Measurements from ENCODE around the gene SRC. TPM values are rescaled to one million over a fixed set of nuclear protein-coding genes. Genes with fewer than 3 reads are reported as not detected.

The SRC gene
- polyA plus RNA-seq, 1 of the 3 experiments (the other 2 are of a cell fraction), result 23.8 TPM

GRCh38 chr20:37314617-37315016 is 31.3 kb upstream of the SRC start:
- H3K27me3 ChIP-seq (ENCODE audit: insufficient read depth), result no peaks in the 10 kb centered on the region
- 62% methylated on average over 4 of the region's 7 CpGs for WGBS (ENCODE audit: low lambda C conversion rate)
- ChIA-PET CTCF (interaction anchor here (0.7 to 5.2 kb wide), 11 partner anchors 12 to 118 kb away, joined by 3 to 21 read pairs (median 3); no protein-coding TSS in a partner anchor), POLR2A (interaction anchor here (0.9 to 1.0 kb wide), 3 partner anchors 15 to 32 kb away, joined by 3 to 5 read pairs (median 4); partner anchors contain the start of gene MANBAL)
- DNase-seq, result peak; percentile 78
- H3K4me3 ChIP-seq (ENCODE audit: low read depth in 2 of 2, low read length in 1 of 2), result no peak overlapping the region
- TF ChIP-seq FOSL2 (IDR thresholded peaks at IDR 0.05; ENCODE audit: borderline replicate concordance, low read depth), result no peak
- peak; percentile 80; the same call in 1 of the 2 replicates for TF ChIP-seq RCOR1 (IDR thresholded peaks at IDR 0.05; ENCODE audit: low read length)
- TF ChIP-seq FOXM1 (IDR thresholded peaks at IDR 0.05; ENCODE audit: low read depth), result no peak
- TF ChIP-seq YY1 (IDR thresholded peaks at IDR 0.05; ENCODE audit: low read depth), result no peak
- 0 out of 2 replicates have a peak, but pooled peaks have one; percentile 7 for TF ChIP-seq RAD21 (IDR thresholded peaks at IDR 0.05; ENCODE audit: low read length)
- TF ChIP-seq TCF12 (IDR thresholded peaks at IDR 0.05), result 0 out of 2 replicates have a peak, but pooled peaks have one; percentile 24
- TF ChIP-seq PBX3 (IDR thresholded peaks at IDR 0.05), result no peak
- no peak for TF ChIP-seq MEF2A (IDR thresholded peaks at IDR 0.05; ENCODE audit: borderline replicate concordance, low read depth)
- no peak for TF ChIP-seq GABPA (IDR thresholded peaks at IDR 0.05; ENCODE audit: low read depth)
- TF ChIP-seq USF2 (IDR thresholded peaks at IDR 0.05; ENCODE audit: borderline replicate concordance, low read depth, low read length), result no peak
- TF ChIP-seq MXI1 (IDR thresholded peaks at IDR 0.05; ENCODE audit: low read depth, low read length), result peak; percentile 3; the same call in 1 of the 2 replicates
- peak in 1 of 2 experiments; percentile 93; a peak in 2 of 4 replicates for TF ChIP-seq EP300 (IDR thresholded peaks at IDR 0.05; ENCODE audit: borderline replicate concordance in 1 of 2, low read depth in 1 of 2, low read length in 1 of 2)
- no peak for TF ChIP-seq EZH2phosphoT487 (IDR thresholded peaks at IDR 0.05; ENCODE audit: borderline replicate concordance, low read depth)
- no peak for TF ChIP-seq TEAD4 (IDR thresholded peaks at IDR 0.05; ENCODE audit: borderline replicate concordance, insufficient read depth)
- no peak for TF ChIP-seq RFX5 (IDR thresholded peaks at IDR 0.05; ENCODE audit: low read length)
- peak; percentile 84 for TF ChIP-seq FOXJ3 (CRISPR knock-in tag; IDR thresholded peaks at IDR 0.05)
- TF ChIP-seq GATA2 (CRISPR knock-in tag; IDR thresholded peaks at IDR 0.05), result peak; percentile 98
- TF ChIP-seq RXRA (IDR thresholded peaks at IDR 0.05; ENCODE audit: borderline replicate concordance, low read depth), result no peak
- no peak for TF ChIP-seq NRF1 (IDR thresholded peaks at IDR 0.05; ENCODE audit: low read depth, low read length)
- TF ChIP-seq NFIC (IDR thresholded peaks at IDR 0.05; ENCODE audit: borderline replicate concordance), result no peak
- TF ChIP-seq CHD2 (IDR thresholded peaks at IDR 0.05; ENCODE audit: low read length, partially characterized antibody), result peak; percentile 61
- H4K20me1 ChIP-seq (ENCODE audit: insufficient read depth), result 0 out of 2 replicates have a peak, but pooled peaks cover 5% of the 10 kb centered on the region
- peaks cover 0 to 82% of the 10 kb centered on the region in 2 experiments; a peak in 2 of 4 replicates for H3K4me1 ChIP-seq (ENCODE audit: control insufficient read depth in 1 of 2, insufficient read depth in 2 of 2, low read depth in 1 of 2, low read length in 1 of 2)
- H3K79me2 ChIP-seq (ENCODE audit: insufficient read depth), result peaks cover 30% of the 10 kb centered on the region
- no peaks in the 10 kb centered on the region for H3F3A ChIP-seq (replicated peaks; ENCODE audit: insufficient read depth)
- peaks cover 0 to 35% of the 10 kb centered on the region in 2 experiments for H3K36me3 ChIP-seq (replicated peaks in 1 of 2; ENCODE audit: control insufficient read depth in 1 of 2, insufficient read depth in 2 of 2, low read length in 1 of 2)
- no peaks in the 10 kb centered on the region for H3K9me3 ChIP-seq
- H2AFZ ChIP-seq (ENCODE audit: low read depth), result no peak overlapping the region
- peak overlapping the region in 1 of 2 experiments; percentile 98; a peak in 3 of 4 replicates for H3K27ac ChIP-seq (ENCODE audit: low read depth in 2 of 2, low read length in 1 of 2)
- H3K9me2 ChIP-seq, result no peaks in the 10 kb centered on the region
- H3K9ac ChIP-seq, result no peak overlapping the region
- no peak overlapping the region for H3K4me2 ChIP-seq

All from SK-N-SH (cell line).